Measurements from ENCODE around the gene GRID1. TPM values are rescaled to one million over a fixed set of nuclear protein-coding genes. Genes with fewer than 3 reads are reported as not detected.

The GRID1 gene
- total RNA-seq, 4 donors from 2014 or later: 17.2 to 28.1 (median 23.6) TPM

DNA sequence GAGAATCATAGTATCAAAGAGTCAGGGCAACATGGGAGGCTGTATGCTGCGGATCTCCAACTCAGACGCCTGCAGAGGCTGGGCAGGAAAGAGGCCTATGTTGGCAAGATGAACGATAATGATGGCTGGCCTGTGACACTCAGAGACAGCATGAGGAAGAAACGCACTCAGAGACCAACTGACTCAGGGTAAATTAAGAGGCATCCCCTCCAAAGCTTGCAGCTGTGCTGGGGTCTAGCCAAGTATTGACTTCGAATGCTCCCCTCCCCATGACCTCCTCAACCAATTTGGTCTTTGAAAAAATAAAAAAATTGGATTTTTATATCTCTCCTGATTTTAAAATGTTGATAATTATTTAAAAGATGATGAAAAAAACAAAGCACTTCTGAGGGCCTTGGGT, 718.9 kb downstream of the GRID1 start:
- Histone ChIP-seq H3K9me3 (no peaks in the 10 kb centered on the region), H3K4me1 (peaks cover 6 to 27% of the 10 kb centered on the region in 2 donors), H3K27me3 (no peaks in the 10 kb centered on the region), H3K4me3 (replicated peaks in 1 of 3) (no peak overlapping the region), H3K36me3 (no peaks in the 10 kb centered on the region), H3K27ac (no peak overlapping the region)
- TF ChIP-seq POLR2A (IDR thresholded peaks at IDR 0.05) (no peak), CTCF (IDR thresholded peaks at IDR 0.05) (no peak)
- no peak for DNase-seq
- WGBS, 2 donors: 90 to 92% methylated on average over 5 of the region's 5 CpGs
- intact Hi-C loops (cut with DNase I): no loop called here

GRCh38 chr10:85645926-85646711, 720.5 kb downstream of the GRID1 start:
- intact Hi-C loops (cut with DNase I): no loop called here

GRCh38 chr10:85645053-85645452, 721.5 kb downstream of the GRID1 start:
- WGBS, 2 donors: 83% methylated on average over 3 of the region's 3 CpGs
- H3K27ac ChIP-seq: no peak overlapping the region
- H3K27me3 ChIP-seq: no peaks in the 10 kb centered on the region
- intact Hi-C loops (cut with DNase I): no loop called here
- H3K4me3 ChIP-seq (replicated peaks in 1 of 3): no peak overlapping the region
- TF ChIP-seq CTCF (IDR thresholded peaks at IDR 0.05): no peak
- TF ChIP-seq POLR2A (IDR thresholded peaks at IDR 0.05): no peak
- no peaks in the 10 kb centered on the region for H3K36me3 ChIP-seq
- H3K4me1 ChIP-seq: peaks cover 15 to 38% of the 10 kb centered on the region in 2 donors
- DNase-seq: no peak
- no peaks in the 10 kb centered on the region for H3K9me3 ChIP-seq

More at GRCh38 chr10:85645926-85646711, 720.5 kb downstream of the GRID1 start:
- Histone ChIP-seq H3K4me1 (peaks cover 15 to 38% of the 10 kb centered on the region in 2 donors), H3K4me3 (replicated peaks in 1 of 3) (no peak overlapping the region), H3K27ac (no peak overlapping the region), H3K9me3 (no peaks in the 10 kb centered on the region), H3K27me3 (no peaks in the 10 kb centered on the region), H3K36me3 (no peaks in the 10 kb centered on the region)
- 92% methylated on average over 7 of the region's 7 CpGs for WGBS, 2 donors
- TF ChIP-seq CTCF (IDR thresholded peaks at IDR 0.05) (no peak), POLR2A (IDR thresholded peaks at IDR 0.05) (no peak)
- no peak for DNase-seq

- TF ChIP-seq CTCF (IDR thresholded peaks at IDR 0.05): no peak
- TF ChIP-seq POLR2A (IDR thresholded peaks at IDR 0.05): no peak
- no peaks in the 10 kb centered on the region for H3K36me3 ChIP-seq
- 86 to 93% methylated on average over 6 of the region's 6 CpGs for WGBS, 2 donors
- intact Hi-C loops (cut with DNase I): no loop called here
- no peak for DNase-seq
- H3K9me3 ChIP-seq: no peaks in the 10 kb centered on the region
- H3K4me3 ChIP-seq (replicated peaks in 1 of 3): no peak overlapping the region
- H3K4me1 ChIP-seq: peaks cover 15 to 38% of the 10 kb centered on the region in 2 donors
- peak overlapping the region in 2 of 3 donors; percentile 91 to 93 for H3K27ac ChIP-seq
- H3K27me3 ChIP-seq: no peaks in the 10 kb centered on the region
These were observed 722.6 kb downstream of the GRID1 start for GRCh38 chr10:85643845-85644525.

All from thyroid gland (tissue), 4 donors.